HepG2 (cell line): Measurements from ENCODE around the gene POU6F2. TPM values are rescaled to one million over a fixed set of nuclear protein-coding genes. Genes with fewer than 3 reads are reported as not detected.

Experiments used
- ATAC-seq: fragments of 200-7000 bp; cut with Tn5 transposase; 3 replicates; pipeline ENCODE4 v1.9.1; 2020; ENCODE audit warnings: mild to moderate bottlenecking, moderate library complexity
- BruUV-seq: library from RNA; stranded (reverse); fragments of 400-500 nt; replicated peaks from 2 replicates; lab custom pipeline; 2021; lab: Mats Ljungman, UMichigan
- CTCF ChIA-PET: fragments of 300-600 bp; formaldehyde crosslinking; extraction: SDS; loops from one replicate; lab custom pipeline; 2021; ENCODE audit warnings: low total read pairs, inconsistent platforms, low intra/inter-chr PET ratio; lab: Yijun Ruan, JAX
- POLR2A ChIA-PET: fragments of 350-600 bp; sonication (Branson Sonifier 250); formaldehyde crosslinking; loops from one replicate; lab custom pipeline; 2020; ENCODE audit warnings: antibody characterized with exemption, inconsistent platforms; lab: Yijun Ruan, JAX
- DNase-seq: peaks from one replicate; pipeline ENCODE4 v3.0.0-alpha.2; 2015; ENCODE audit warnings: low spot score
- FAIRE-seq: peaks from 3 replicates; lab custom pipeline; 2011; peaks lifted over from hg19 to GRCh38; lab: Jason Lieb, UNC
- H2AFZ ChIP-seq: one replicate; pipeline ENCODE4 v1.6.1; 2011; ENCODE audit warnings: low read length, inconsistent platforms
- H3K27ac ChIP-seq: fragments of 300-600 bp; 3 replicates; pipeline ENCODE4 v1.8.0; 2011; ENCODE audit warnings: mixed run types, mild to moderate bottlenecking, mixed read lengths, low read length, inconsistent platforms; ENCODE audit not compliant: insufficient read depth; ENCODE audit errors: extremely low read length
- H3K27me3 ChIP-seq, 2 experiments: fragments of 200-600 bp in 1 of 2; 2 replicates in 1 of 2; 3 replicates in 1 of 2; pipeline versions ENCODE4 v1.6.0 to v1.8.0; 2011; ENCODE audit warnings: low read length in 2 of 2, mild to moderate bottlenecking in 2 of 2, moderate library complexity in 2 of 2, inconsistent platforms in 1 of 2; ENCODE audit not compliant: insufficient read depth in 2 of 2, control insufficient read depth in 1 of 2
- H3K36me3 ChIP-seq, 2 experiments: fragments of 200-600 bp in 1 of 2; replicated peaks in 1 of 2; 2 replicates in 1 of 2; 3 replicates in 1 of 2; pipeline versions ENCODE4 v1.5.1 to v1.8.0; 2011; ENCODE audit warnings: low read length in 2 of 2, inconsistent platforms in 1 of 2; ENCODE audit not compliant: insufficient read depth in 2 of 2, control insufficient read depth in 1 of 2
- H3K4me1 ChIP-seq: 2 replicates; pipeline ENCODE4 v1.5.1; 2012; ENCODE audit warnings: low read length, inconsistent platforms; ENCODE audit not compliant: insufficient read depth
- H3K4me2 ChIP-seq: 2 replicates; pipeline ENCODE4 v1.6.0; 2011; ENCODE audit warnings: low read depth, low read length, inconsistent platforms
- H3K4me3 ChIP-seq, 3 experiments: fragments of 200-600 bp in 1 of 3; sonication (generic), shearing (Covaris generic) in 1 of 3; replicated peaks in 1 of 3; 2 replicates each; pipeline ENCODE4 v1.5.1; 2011 to 2016; ENCODE audit warnings: low read length in 3 of 3, inconsistent platforms in 2 of 3, low read depth in 2 of 3, mild to moderate bottlenecking in 2 of 3, control low read depth in 1 of 3, mixed read lengths in 1 of 3; ENCODE audit not compliant: insufficient read depth in 1 of 3
- H3K79me2 ChIP-seq: one replicate; pipeline ENCODE4 v1.6.1; 2011; ENCODE audit warnings: low read length, inconsistent platforms; ENCODE audit not compliant: insufficient read depth
- H3K9ac ChIP-seq: 2 replicates; pipeline ENCODE4 v1.6.0; 2011; ENCODE audit warnings: mild to moderate bottlenecking, low read depth, low read length, inconsistent platforms; ENCODE audit not compliant: insufficient read depth
- H3K9me3 ChIP-seq: 2 replicates; pipeline ENCODE4 v1.5.1; 2012; ENCODE audit warnings: mild to moderate bottlenecking, low read length
- H4K20me1 ChIP-seq: 2 replicates; pipeline ENCODE4 v1.6.0; 2011; ENCODE audit warnings: inconsistent platforms, mild to moderate bottlenecking, low read length, moderate library complexity; ENCODE audit not compliant: insufficient read depth
- DMAP1 ChIP-seq: IDR thresholded peaks from 2 replicates; pipeline ENCODE4 v1.6.1; 2016
- HBP1 ChIP-seq: IDR thresholded peaks from 2 replicates; pipeline ENCODE4 v1.6.1; 2016; ENCODE audit warnings: low read depth, control low read depth
- MLXIP ChIP-seq: sonication (generic); formaldehyde crosslinking; IDR thresholded peaks from 2 replicates; pipeline ENCODE4 v1.9.0; 2021; ENCODE audit warnings: missing genetic modification reagents, borderline replicate concordance
- NBN ChIP-seq: fragments of 450-650 bp; conservative IDR thresholded peaks from 2 replicates; pipeline ENCODE4 v1.6.1; 2017
- POGK ChIP-seq: sonication (generic); formaldehyde crosslinking; conservative IDR thresholded peaks from 2 replicates; pipeline ENCODE4 v1.8.0; 2022; ENCODE audit warnings: mild to moderate bottlenecking, moderate library complexity, missing genetic modification reagents
- ZFP62 ChIP-seq: sonication (generic); formaldehyde crosslinking; IDR thresholded peaks from 2 replicates; pipeline ENCODE4 v1.4.0; 2020; ENCODE audit warnings: missing genetic modification reagents
- ZNF354B ChIP-seq: sonication (generic); formaldehyde crosslinking; IDR thresholded peaks from 2 replicates; pipeline ENCODE4 v1.8.0; 2022; ENCODE audit warnings: mild to moderate bottlenecking, missing genetic modification reagents
- ZNF577 ChIP-seq: sonication (generic); formaldehyde crosslinking; IDR thresholded peaks from 2 replicates; pipeline ENCODE4 v1.4.0; 2020; ENCODE audit warnings: mild to moderate bottlenecking, low read depth, missing genetic modification reagents, borderline replicate concordance
- WGBS: methylation state at CpG from one replicate; pipeline ENCODE4 v1.1.6; 2017; ENCODE audit warnings: low lambda C conversion rate; 5-methylcytosine and 5-hydroxymethylcytosine counted together
- in situ Hi-C: cut with HindIII; loops from 2 replicates; pipeline ENCODE4 v1.10.0; 2017; ENCODE audit warnings: low pct_unique_long_range_greater_than_20kb; ENCODE audit not compliant: extremely low pct_ligation_motif_present
- intact Hi-C: fragments of 100-400 bp; cut with micrococcal nuclease; formaldehyde crosslinking; loops from one replicate; pipeline ENCODE4 v1.10.0; 2022; ENCODE audit not compliant: unreplicated experiment
- polyA plus RNA-seq, 8 experiments: library from polyadenylated mRNA; depleted of rRNA in 3 of 8; stranded (reverse) in 7 of 8; unstranded in 1 of 8; fragments of >200 nt; fragmentation: Illumina TruSeq in 4 of 8; extraction: Trizol in 4 of 8; gene quantifications; 2 replicates each; pipeline versions ENCODE4 v1.2.1 to v1.2.3, GENCODE V29; 2011 to 2016; ENCODE audit warnings: low read depth in 4 of 8, missing spikeins in 1 of 8, mixed read lengths in 1 of 8; ENCODE audit not compliant: insufficient read depth in 1 of 8
- total RNA-seq, 5 experiments: library from RNA; depleted of rRNA; stranded (reverse); fragments of >200 nt; fragmentation: Illumina TruSeq; extraction: Trizol; gene quantifications; 2 replicates each; pipeline ENCODE4 v1.2.3, GENCODE V29; 2016; ENCODE audit warnings: low read depth in 1 of 5

POU6F2 gene
- total and polyA plus RNA-seq, 2 of the 13 experiments (the other 11 are each of a cell fraction or from before 2014, with no cell fraction given) = not detected

GRCh38 chr7:39421251-39421650 lies 443.5 kb downstream of the POU6F2 start (continued):
- TF ChIP-seq HBP1 (CRISPR knock-in tag) (no peak), NBN (no peak), ZNF354B (CRISPR knock-in tag) (no peak), ZNF577 (CRISPR knock-in tag) (no peak), DMAP1 (CRISPR knock-in tag) (no peak)

GRCh38 chr7:39421661-39422060 lies 444.0 kb downstream of the POU6F2 start:
- no peak overlapping the region for H2AFZ ChIP-seq
- no TSS peak for BruUV-seq
- H3K36me3 ChIP-seq = no peaks in the 10 kb centered on the region
- ChIA-PET POLR2A (no interaction called here), CTCF (no interaction called here)
- 30% methylated on average over 2 of the region's 2 CpGs for WGBS
- no peak overlapping the region for H3K9ac ChIP-seq
- no peaks in the 10 kb centered on the region for H3K9me3 ChIP-seq
- in situ Hi-C loops (no loop called here), intact Hi-C loops (no loop called here)
- no peaks in the 10 kb centered on the region for H3K27me3 ChIP-seq
- no peak overlapping the region for H3K27ac ChIP-seq
- TF ChIP-seq ZFP62 (CRISPR knock-in tag) = no peak
- no peak overlapping the region for H3K4me2 ChIP-seq
- H4K20me1 ChIP-seq = no peaks in the 10 kb centered on the region
- ATAC-seq (no peak), DNase-seq (no peak), FAIRE-seq (no peak)
- no peaks in the 10 kb centered on the region for H3K4me1 ChIP-seq
- H3K4me3 ChIP-seq = no peak overlapping the region
- H3K79me2 ChIP-seq = no peaks in the 10 kb centered on the region

GRCh38 chr7:39428221-39428620 lies 450.5 kb downstream of the POU6F2 start:
- in situ Hi-C loops = no loop called here
- Histone ChIP-seq H3K9ac (no peak overlapping the region), H2AFZ (no peak overlapping the region), H3K36me3 (no peaks in the 10 kb centered on the region), H4K20me1 (no peaks in the 10 kb centered on the region), H3K4me2 (no peak overlapping the region), H3K4me1 (no peaks in the 10 kb centered on the region), H3K9me3 (no peaks in the 10 kb centered on the region), H3K27ac (no peak overlapping the region), H3K27me3 (peaks cover 0 to 6% of the 10 kb centered on the region in 2 experiments; a peak in 1 of 5 replicates), H3K79me2 (no peaks in the 10 kb centered on the region), H3K4me3 (no peak overlapping the region)
- WGBS = 0% methylated on average over 1 of the region's 1 CpG
- ChIA-PET POLR2A (no interaction called here), CTCF (no interaction called here)
- no peak for ATAC-seq
- no peak for FAIRE-seq
- BruUV-seq = no TSS peak
- no peak for DNase-seq
- intact Hi-C loops = no loop called here
- TF ChIP-seq MLXIP (CRISPR knock-in tag) (no peak), POGK (no peak)
